ENCODE measurements around the gene TM9SF3.
"Not testable (repeated sequence)": the region's sequence is repeated elsewhere in the genome, so short reads cannot be mapped to it uniquely, and the experiment has no call there.

DNA sequence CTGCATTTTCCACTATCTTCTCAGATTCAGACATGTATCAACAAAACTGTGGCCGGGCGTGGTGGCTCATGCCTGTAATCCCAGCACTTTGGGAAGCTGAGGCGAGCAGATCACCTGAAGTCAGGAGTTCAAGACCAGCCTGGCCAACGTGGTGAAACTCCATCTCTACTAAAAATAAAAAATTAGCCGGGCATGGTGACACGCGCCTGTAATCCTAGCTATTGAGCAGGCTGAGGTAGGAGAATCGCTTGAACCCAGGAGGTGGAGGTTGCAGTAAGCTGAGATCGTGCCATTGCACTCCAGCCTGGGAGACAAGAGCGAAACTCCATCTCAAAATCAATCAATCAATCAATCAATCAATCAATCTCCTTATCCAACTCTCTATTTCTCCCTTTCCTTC, 41.3 kb downstream of the TM9SF3 start:
- TF ChIP-seq, protein P1, sequence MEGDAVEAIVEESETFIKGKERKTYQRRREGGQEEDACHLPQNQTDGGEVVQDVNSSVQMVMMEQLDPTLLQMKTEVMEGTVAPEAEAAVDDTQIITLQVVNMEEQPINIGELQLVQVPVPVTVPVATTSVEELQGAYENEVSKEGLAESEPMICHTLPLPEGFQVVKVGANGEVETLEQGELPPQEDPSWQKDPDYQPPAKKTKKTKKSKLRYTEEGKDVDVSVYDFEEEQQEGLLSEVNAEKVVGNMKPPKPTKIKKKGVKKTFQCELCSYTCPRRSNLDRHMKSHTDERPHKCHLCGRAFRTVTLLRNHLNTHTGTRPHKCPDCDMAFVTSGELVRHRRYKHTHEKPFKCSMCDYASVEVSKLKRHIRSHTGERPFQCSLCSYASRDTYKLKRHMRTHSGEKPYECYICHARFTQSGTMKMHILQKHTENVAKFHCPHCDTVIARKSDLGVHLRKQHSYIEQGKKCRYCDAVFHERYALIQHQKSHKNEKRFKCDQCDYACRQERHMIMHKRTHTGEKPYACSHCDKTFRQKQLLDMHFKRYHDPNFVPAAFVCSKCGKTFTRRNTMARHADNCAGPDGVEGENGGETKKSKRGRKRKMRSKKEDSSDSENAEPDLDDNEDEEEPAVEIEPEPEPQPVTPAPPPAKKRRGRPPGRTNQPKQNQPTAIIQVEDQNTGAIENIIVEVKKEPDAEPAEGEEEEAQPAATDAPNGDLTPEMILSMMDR (IDR thresholded peaks at IDR 0.05) = not testable (repeated sequence)
- not testable (repeated sequence) for TF ChIP-seq POLR2A, POLR2AphosphoS5 (IDR thresholded peaks at IDR 0.05)
